Fibroblast of skin of abdomen (primary cell): Measurements from ENCODE around the gene ITGB7.
"Not testable (repeated sequence)": the region's sequence is repeated elsewhere in the genome, so short reads cannot be mapped to it uniquely, and the experiment has no call there.

Source experiments
- DNase-seq: peaks from one replicate; pipeline ENCODE4 v3.0.0-alpha.2; 2013

The ITGB7 gene

GRCh38 chr12:53196486-53196885 lies 10.6 kb downstream of the ITGB7 start:
- DNase-seq: no peak

- DNase-seq: no peak
Observed at GRCh38 chr12:53195516-53196420, 11.3 kb downstream of the ITGB7 start.

DNA sequence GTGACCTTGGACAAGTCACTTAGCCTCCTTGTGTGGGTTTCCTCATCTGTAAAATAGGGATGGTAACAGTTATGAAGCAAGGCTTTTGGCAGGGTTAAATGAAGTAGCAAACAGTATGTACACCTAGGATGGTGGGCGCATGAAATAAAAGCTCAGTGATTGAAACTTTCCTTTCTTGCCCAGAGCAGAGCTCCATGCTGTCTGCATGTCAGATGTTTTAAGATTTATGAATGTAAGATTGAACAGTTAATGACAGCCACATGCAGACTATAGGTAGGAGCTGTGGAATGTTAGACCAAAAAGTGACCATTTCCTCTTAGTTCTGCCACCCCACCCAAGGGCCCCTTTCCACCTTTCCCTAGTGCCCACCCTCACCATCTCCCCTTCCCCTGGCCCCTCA lies 12.1 kb downstream of the ITGB7 start:
- DNase-seq: no peak

DNA sequence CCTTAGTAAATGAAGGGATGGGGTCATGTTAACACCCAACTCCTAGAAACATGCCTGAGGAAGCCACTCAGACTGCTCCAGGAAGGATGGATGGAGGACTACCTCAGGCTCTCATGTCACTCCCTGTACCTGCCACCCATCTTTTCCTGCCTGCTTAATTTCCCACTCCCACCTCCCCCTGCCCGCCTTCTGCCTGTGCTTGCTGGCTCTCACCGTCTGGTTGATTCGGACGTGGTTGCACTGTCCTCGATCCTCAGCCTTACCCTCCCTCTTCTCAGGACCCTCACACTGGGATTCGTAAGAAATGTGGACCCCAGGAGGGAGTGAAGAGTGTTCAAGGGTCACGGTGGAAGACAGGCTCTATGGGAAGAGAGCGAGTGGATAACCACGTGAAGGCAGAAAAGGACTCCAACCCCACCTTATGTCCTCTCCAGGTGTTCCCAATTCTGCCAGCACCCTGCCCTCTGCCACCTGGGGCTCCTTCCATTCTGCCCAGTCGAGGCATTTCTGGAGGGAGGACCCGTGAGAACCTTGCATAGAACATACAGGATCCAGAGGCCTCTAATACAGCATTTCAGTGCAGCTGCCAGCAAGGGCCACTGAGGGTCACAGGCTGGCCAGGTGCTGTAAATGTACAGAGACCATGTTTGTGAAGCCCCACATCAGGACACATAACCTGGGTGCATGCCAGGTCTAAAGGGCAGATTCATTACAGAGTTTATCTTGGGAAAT lies 12.9 kb downstream of the ITGB7 start:
- DNase-seq: no peak

DNA sequence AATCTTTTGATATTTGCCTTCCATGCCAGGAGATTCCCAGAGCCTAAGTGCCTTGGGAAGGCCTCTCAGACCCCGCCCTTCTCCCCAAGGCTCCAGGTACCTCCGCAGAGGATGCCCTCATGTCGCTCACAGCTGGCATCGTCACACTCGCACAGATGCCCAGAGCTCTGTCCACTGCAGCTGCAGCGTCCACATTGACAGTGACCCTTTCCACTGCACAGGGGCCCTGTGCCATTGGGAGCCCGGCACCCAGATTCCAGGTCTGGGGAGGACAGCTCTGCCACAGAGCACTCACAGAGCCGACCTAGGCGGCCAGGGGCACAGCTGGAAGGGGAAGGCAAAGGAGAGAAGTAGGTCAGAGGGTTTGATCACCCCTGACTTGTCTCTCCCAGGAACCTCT lies 14.0 kb downstream of the ITGB7 start:
- no peak for DNase-seq

DNA sequence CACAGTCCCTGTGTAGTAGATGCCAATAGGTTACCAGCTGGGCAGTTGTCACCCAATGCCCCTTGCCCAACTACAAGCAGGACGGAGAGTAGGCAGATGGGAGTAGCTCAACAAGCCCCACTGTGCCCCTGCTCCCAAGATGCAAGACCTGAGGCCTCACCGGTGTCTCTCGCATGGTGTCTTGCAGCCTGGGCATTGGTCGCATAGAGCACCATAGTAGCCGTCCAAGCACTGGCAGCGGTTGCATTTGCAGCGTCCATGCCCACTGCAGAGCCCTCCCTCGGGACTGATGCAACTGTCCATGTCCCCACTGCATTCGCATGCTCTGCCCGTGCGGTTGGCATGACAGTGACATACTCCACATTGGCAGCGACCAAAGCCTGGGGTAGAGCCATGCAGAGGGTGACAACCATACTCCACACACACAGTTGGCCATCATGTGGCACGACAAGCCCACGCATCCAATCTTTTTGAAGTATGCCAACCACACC lies 14.5 kb downstream of the ITGB7 start:
- DNase-seq: no peak

DNA sequence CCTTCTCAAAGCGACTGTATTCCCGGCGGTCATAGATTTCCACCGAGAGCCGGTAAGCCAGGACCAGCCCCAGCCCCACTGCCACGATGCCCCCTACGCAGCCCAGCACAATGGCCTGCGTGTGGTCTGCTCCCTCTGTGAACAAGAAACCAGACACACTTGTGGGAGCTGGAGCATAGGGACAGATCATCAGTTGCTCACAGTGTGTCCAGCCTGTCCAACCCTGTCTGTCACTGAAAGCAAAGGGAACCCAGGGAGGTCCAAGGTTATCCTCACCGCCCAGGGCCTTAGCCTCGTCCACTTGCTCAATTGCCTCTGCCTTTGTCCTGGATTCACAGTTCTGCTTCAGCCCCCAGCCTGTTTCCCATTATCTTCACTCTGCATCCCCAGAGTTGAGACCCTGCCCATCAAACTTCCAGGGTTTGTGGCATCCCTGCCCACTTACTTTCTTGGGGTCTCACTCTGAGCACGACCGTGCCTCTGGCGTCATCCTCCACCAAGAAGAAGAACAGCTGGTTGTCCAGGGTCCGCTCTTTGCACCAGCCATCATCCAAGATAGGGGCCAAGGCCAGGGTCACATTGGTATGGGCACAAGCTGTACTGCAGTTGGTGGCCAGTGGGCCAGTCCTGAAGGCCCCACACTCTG lies 15.0 kb downstream of the ITGB7 start:
- no peak for DNase-seq

DNA sequence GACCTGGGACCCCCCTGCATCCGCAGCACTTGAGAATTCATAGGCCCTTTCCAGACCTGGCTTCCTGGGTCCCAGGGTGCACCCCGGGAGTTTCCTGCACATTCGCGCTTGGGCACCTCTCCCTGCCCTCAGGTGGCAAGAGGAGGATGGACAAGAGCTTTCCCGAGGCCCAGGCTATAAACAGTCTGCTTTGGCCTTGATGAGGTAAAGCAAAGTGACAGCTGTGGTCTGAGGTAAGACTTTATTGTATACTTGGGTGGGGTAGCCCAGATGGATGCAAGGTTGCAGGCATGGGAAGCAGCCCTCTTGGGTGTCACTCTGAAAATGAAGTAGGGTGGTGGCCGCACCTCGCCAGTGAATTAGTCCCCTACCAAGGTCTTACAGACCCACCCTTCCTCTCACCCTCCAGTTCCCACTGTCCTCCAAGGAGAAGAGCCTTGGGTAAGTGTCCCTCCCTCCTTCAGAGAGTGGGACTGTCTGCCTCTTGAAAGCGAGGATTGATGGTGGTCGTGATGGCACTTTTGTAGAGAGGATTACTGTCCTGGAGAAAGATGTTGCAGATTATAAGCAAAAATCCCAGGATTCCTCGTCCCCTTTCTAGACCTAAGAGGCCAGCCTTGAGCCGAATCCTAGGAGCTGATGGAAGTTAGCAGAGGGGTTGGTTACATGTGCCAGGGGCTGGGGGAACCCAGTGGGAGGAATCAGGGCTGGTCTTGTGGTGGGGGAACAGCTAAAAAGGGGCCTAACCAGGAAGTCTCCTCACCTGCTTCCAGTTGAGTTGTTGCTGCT lies 15.8 kb downstream of the ITGB7 start:
- no peak for DNase-seq

DNA sequence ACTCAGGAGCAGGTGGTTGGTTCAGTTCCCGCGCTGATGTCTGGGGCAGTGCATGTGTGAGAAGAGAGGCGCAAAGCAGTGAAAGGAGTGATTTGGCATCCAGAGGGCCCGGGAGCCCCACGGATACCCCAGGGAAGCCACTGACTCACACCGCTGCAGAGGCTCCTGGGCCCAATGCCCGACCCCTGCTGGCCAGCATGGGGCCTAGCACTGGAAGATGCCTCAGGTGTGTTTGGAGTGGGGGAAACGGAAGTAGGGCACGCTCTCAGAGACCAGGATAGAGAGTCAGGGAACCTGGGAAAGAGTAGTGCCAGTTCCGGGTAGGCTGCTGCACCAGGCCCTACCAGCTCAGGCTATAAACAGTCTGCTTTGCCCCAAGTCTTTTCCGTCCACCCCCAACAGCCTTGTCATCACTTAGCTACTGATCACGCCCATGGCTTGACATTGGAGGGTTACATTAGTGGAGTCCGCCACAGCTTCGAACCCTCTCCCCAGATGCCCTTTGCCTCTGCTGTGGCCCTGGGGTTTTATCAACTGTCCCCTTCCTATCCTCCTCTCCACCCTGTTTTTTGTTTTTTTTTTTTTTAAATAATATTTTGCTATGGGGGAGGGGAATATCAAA lies 16.8 kb downstream of the ITGB7 start:
- peak; percentile 62 for DNase-seq

- DNase-seq: no peak
Observed at GRCh38 chr12:53187145-53187899, 19.7 kb downstream of the ITGB7 start.

GRCh38 chr12:53186745-53187144 lies 20.3 kb downstream of the ITGB7 start:
- DNase-seq: no peak

DNA sequence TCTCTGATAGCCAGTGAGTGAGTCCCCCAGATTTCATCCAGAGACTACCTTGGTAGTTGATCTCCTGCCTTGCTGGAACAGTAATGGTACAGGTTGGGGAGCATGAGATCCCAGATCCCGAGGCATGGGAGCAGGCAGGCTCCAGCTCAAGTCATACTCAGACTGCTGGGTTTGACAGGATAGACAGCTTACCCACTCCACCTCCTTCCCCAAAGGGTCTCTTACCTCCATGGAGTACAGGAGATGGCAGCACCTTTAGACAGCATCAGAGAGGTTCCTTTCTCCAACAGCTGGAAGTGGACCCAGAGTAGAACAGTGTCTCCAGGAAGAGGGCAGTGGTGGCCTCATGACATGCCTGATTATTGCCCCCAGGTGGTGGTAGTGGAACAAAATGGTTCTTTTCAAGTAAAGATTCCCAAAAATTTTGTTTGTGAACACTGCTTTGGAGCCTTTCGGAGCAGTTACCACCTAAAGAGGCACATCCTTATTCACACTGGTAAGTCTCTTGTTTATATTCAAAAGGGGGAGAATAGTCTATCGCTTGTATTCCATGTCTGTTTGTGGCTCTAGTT lies 21.4 kb downstream of the ITGB7 start:
- no peak for DNase-seq

GRCh38 chr12:53184828-53185227 lies 22.2 kb downstream of the ITGB7 start:
- no peak for DNase-seq

- no peak for DNase-seq
Observed at GRCh38 chr12:53182903-53183302, 24.1 kb downstream of the ITGB7 start.

- DNase-seq: no peak
Observed at GRCh38 chr12:53181935-53182334, 25.1 kb downstream of the ITGB7 start.

GRCh38 chr12:53180931-53181645 lies 26.0 kb downstream of the ITGB7 start:
- peak; percentile 81 for DNase-seq

DNA sequence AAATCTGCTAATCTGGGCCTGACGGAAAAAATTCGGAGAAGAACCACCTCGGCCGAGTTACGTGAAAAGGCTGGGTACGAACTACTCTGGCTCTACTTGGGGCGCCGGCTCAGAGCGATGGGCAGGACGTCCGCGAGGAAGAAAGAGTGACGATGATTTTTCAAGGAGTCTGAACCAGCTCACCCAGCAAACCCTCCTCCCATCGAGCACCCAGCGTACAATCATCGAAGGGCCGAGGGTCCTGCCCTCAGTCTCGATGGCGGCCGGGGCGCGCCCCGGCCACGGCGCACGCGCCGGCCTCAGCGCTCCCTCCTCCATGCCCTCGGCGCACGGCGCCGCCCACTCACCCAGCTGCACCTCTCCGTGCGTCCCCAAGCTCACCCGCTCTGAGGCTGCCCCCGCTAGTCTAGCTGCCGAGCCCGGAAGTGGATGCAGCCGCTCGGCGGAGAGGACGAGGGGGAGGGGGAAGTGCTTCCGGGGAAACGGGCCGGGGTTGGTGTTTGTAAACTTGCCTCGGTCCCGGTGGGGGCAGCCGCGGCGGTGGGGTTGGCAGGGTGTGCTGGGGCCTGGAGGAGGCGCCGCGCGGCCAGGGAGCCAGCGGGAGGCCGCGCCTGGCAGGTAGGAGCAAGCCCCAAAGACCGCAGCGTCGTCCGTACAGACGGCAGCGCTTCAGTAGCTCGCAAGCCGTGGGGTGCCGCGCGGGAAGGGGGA lies 26.7 kb downstream of the ITGB7 start, which contains the start of the genes CSAD and ZNF740:
CSAD (minus strand) TSS at position 706 of the 711 bp plus-strand sequence. CDS start 7,455 bp downstream, outside the sequence.
ZNF740 (plus strand) TSS at position 503 of the 711 bp plus-strand sequence. CDS start 1,262 bp downstream, outside the sequence.
- peak; percentile 99 for DNase-seq

GRCh38 chr12:53179687-53180219 lies 27.3 kb downstream of the ITGB7 start:
- DNase-seq: no peak

GRCh38 chr12:53178803-53179202 lies 28.2 kb downstream of the ITGB7 start:
- not testable (repeated sequence) for DNase-seq
